Endothelial cell of umbilical vein (primary cell): ENCODE measurements around the gene FARP1. TPM values are rescaled to one million over a fixed set of nuclear protein-coding genes. Genes with fewer than 3 reads are reported as not detected.

Experiments used
- BruUV-seq: library from RNA; stranded (reverse); fragments of 400-500 nt; replicated peaks from 2 replicates; lab custom pipeline; 2021; lab: Mats Ljungman, UMichigan
- CTCF ChIA-PET: fragments of 300-600, 350-600 bp; sonication (Branson Sonifier 250); formaldehyde crosslinking; loops from one replicate; lab custom pipeline; 2021; ENCODE audit warnings: antibody characterized with exemption, inconsistent platforms; lab: Charles Lee
- POLR2A ChIA-PET: fragments of 300-600, 350-600 bp; sonication (Branson Sonifier 250); formaldehyde crosslinking; loops from one replicate; lab custom pipeline; 2021; ENCODE audit warnings: antibody characterized with exemption, inconsistent platforms; lab: Charles Lee
- DNase-seq: peaks from one replicate; pipeline ENCODE4 v3.0.0-alpha.2; 2011; ENCODE audit warnings: low read depth, low spot score
- FAIRE-seq: peaks from 2 replicates; lab custom pipeline; 2011; peaks lifted over from hg19 to GRCh38; lab: Jason Lieb, UNC
- H2AFZ ChIP-seq: 2 replicates; pipeline ENCODE4 v1.6.0; 2012; ENCODE audit warnings: low read depth, low read length, control low read depth, inconsistent platforms
- H3K27ac ChIP-seq: 2 replicates; pipeline ENCODE4 v1.5.1; 2011; ENCODE audit warnings: low read depth, mild to moderate bottlenecking, control low read depth, low read length, moderate library complexity; ENCODE audit not compliant: insufficient read depth
- H3K27me3 ChIP-seq, 2 experiments: 2 replicates each; pipeline versions ENCODE4 v1.6.0 to v1.6.1; 2011; ENCODE audit warnings: low read length in 2 of 2, mixed read lengths in 1 of 2; ENCODE audit not compliant: control insufficient read depth in 2 of 2, insufficient read depth in 2 of 2
- H3K36me3 ChIP-seq, 2 experiments: 2 replicates in 1 of 2; 3 replicates in 1 of 2; pipeline ENCODE4 v1.5.1; 2011; ENCODE audit warnings: low read length in 2 of 2, mild to moderate bottlenecking in 1 of 2, moderate library complexity in 1 of 2; ENCODE audit not compliant: control insufficient read depth in 2 of 2, insufficient read depth in 2 of 2; ENCODE audit errors: extremely low read depth in 1 of 2
- H3K4me1 ChIP-seq: 3 replicates; pipeline ENCODE4 v1.5.1; 2011; ENCODE audit warnings: mild to moderate bottlenecking, low read length; ENCODE audit not compliant: control insufficient read depth, insufficient read depth; ENCODE audit errors: extremely low read depth
- H3K4me2 ChIP-seq: 2 replicates; pipeline ENCODE4 v1.6.1; 2011; ENCODE audit warnings: low read length, control low read depth, mixed read lengths; ENCODE audit not compliant: insufficient read depth
- H3K4me3 ChIP-seq, 3 experiments: fragments of 200-600 bp in 1 of 3; sonication (generic), shearing (Covaris generic) in 1 of 3; replicated peaks in 1 of 3; 2 replicates each; pipeline ENCODE4 v1.5.1; 2011 to 2016; ENCODE audit warnings: control low read depth in 3 of 3, low read length in 3 of 3, mild to moderate bottlenecking in 2 of 3, inconsistent platforms in 1 of 3, low read depth in 1 of 3, moderate library complexity in 1 of 3; ENCODE audit not compliant: insufficient read depth in 1 of 3
- H3K79me2 ChIP-seq: 2 replicates; pipeline ENCODE4 v1.6.0; 2012; ENCODE audit warnings: low read length, inconsistent platforms; ENCODE audit not compliant: control insufficient read depth, insufficient read depth
- H3K9ac ChIP-seq: replicated peaks from 2 replicates; pipeline ENCODE3; 2011; ENCODE audit warnings: low read length, control low read depth; ENCODE audit not compliant: insufficient read depth; ENCODE audit errors: extremely low read depth
- H3K9me1 ChIP-seq: replicated peaks from 3 replicates; pipeline ENCODE4 v1.6.0; 2011; ENCODE audit warnings: mild to moderate bottlenecking, low read length; ENCODE audit not compliant: control insufficient read depth, insufficient read depth; ENCODE audit errors: extremely low read depth
- H3K9me3 ChIP-seq: replicated peaks from 2 replicates; pipeline ENCODE4 v1.5.1; 2012; ENCODE audit warnings: low read length, inconsistent platforms; ENCODE audit not compliant: control insufficient read depth, insufficient read depth
- H4K20me1 ChIP-seq: replicated peaks from 2 replicates; pipeline ENCODE3; 2011; ENCODE audit warnings: mild to moderate bottlenecking, low read length; ENCODE audit not compliant: control insufficient read depth, insufficient read depth; ENCODE audit errors: extremely low read depth
- CTCF ChIP-seq, 2 donors: IDR thresholded peaks; 1 replicate in 1 of 2; 2 replicates in 1 of 2; pipeline ENCODE4 v1.5.1; 2011; ENCODE audit warnings: low read length in 2 of 2, mild to moderate bottlenecking in 2 of 2, moderate library complexity in 2 of 2, control low read depth in 1 of 2, inconsistent platforms in 1 of 2, low read depth in 1 of 2; ENCODE audit not compliant: insufficient read depth in 1 of 2; ENCODE audit errors: extremely low read depth in 1 of 2
- EZH2 ChIP-seq: IDR thresholded peaks from 2 replicates; pipeline ENCODE4 v1.6.1; 2012; ENCODE audit warnings: borderline replicate concordance, low read depth, mild to moderate bottlenecking, moderate library complexity, low read length, inconsistent platforms; ENCODE audit not compliant: severe bottlenecking
- FOS ChIP-seq: IDR thresholded peaks from 2 replicates; pipeline ENCODE4 v1.6.1; 2011; ENCODE audit warnings: mild to moderate bottlenecking, low read length, moderate library complexity, borderline replicate concordance; ENCODE audit not compliant: insufficient read depth
- GATA2 ChIP-seq: IDR thresholded peaks from 2 replicates; pipeline ENCODE4 v1.7.0; 2011; ENCODE audit warnings: low read depth, mild to moderate bottlenecking, moderate library complexity, mixed read lengths, low read length; ENCODE audit not compliant: insufficient read length, insufficient read depth
- JUN ChIP-seq: IDR thresholded peaks from 2 replicates; pipeline ENCODE4 v1.6.1; 2011; ENCODE audit warnings: borderline replicate concordance, low read depth; ENCODE audit not compliant: insufficient read length, insufficient read depth
- MYC ChIP-seq: IDR thresholded peaks from one replicate; pipeline ENCODE4 v1.6.1; 2011; ENCODE audit warnings: mild to moderate bottlenecking, low read depth, low read length
- POLR2A ChIP-seq: IDR thresholded peaks from 2 replicates; pipeline ENCODE4 v1.6.1; 2012; ENCODE audit warnings: low read depth, mild to moderate bottlenecking, control low read depth, low read length
- POLR2AphosphoS5 ChIP-seq: IDR thresholded peaks from 2 replicates; pipeline ENCODE4 v1.6.1; 2012; ENCODE audit warnings: low read depth, mild to moderate bottlenecking, control low read depth, low read length, moderate library complexity; ENCODE audit not compliant: insufficient read depth
- dilution Hi-C: fragments of 300-500 bp; cut with MboI; formaldehyde crosslinking; loops from one replicate; pipeline ENCODE4 v1.15.0; 2019; ENCODE audit warnings: low sequenced_read_pairs; ENCODE audit not compliant: extremely low pct_ligation_motif_present
- intact Hi-C: fragments of 100-400 bp; cut with micrococcal nuclease; formaldehyde crosslinking; loops from one replicate; pipeline ENCODE4 v1.10.0; 2022
- polyA plus RNA-seq, 4 experiments: library from polyadenylated mRNA; depleted of rRNA in 3 of 4; stranded (reverse) in 3 of 4; unstranded in 1 of 4; fragments of >200 nt; gene quantifications; 2 replicates each; pipeline versions ENCODE4 v1.2.1 to v1.2.3, GENCODE V29; 2011 to 2012; ENCODE audit warnings: missing spikeins in 1 of 4
- total RNA-seq: library from RNA; stranded (reverse); gene quantifications from 2 replicates; pipeline ENCODE4 v1.2.3, GENCODE V29; 2021
- TF ChIP-seq, protein P1 (sequence below): IDR thresholded peaks from 2 replicates; pipeline ENCODE4 v1.6.1; 2011; ENCODE audit not compliant: insufficient read depth, insufficient read length

The FARP1 gene
- total and polyA plus RNA-seq, 2 donors (not counting 3 experiments of a cell fraction or from before 2014, with no cell fraction given): 19.0 to 77.7 TPM

DNA sequence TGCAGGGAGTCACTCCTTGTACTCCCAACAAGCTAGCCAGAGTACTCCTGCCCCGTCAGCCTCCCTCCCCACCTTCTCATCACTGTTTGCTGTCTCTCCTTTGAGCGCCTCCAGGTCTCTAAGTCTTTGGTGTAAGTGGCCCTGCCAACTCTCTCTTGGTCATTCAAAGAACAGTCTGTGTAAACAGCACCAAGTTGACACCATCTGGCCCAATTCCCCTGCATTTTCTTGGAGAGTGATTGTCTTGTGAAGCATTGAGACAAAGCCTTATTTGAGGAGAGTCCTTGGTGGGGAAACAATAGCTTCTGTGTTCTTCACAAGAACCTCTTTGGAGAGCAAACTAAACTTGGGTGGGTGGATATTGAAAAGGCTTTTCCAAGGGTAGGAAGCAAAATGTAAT lies 148.8 kb downstream of the FARP1 start:
- ChIA-PET POLR2A (no interaction called here), CTCF (interaction anchor here (1.4 kb wide), 1 partner anchor 12 kb away, joined by 3 read pairs; no protein-coding TSS in a partner anchor)
- intact Hi-C loops: no loop called here
- FAIRE-seq: no peak
- Histone ChIP-seq H3K27me3 (no peaks in the 10 kb centered on the region), H3K9me1 (no peaks in the 10 kb centered on the region), H2AFZ (no peak overlapping the region), H3K4me2 (no peak overlapping the region), H3K9ac (no peak overlapping the region), H3K4me3 (no peak overlapping the region), H3K4me1 (no peaks in the 10 kb centered on the region), H4K20me1 (no peaks in the 10 kb centered on the region), H3K9me3 (no peaks in the 10 kb centered on the region), H3K79me2 (peaks cover 2% of the 10 kb centered on the region), H3K36me3 (no peaks in the 10 kb centered on the region), H3K27ac (no peak overlapping the region)
- TF ChIP-seq EZH2 (no peak), FOS (no peak), MYC (no peak), GATA2 (no peak), CTCF (IDR thresholded peaks at IDR 0.05; ENCODE audit: extremely low read depth in 1 of 2, insufficient read depth in 1 of 2, low read depth in 1 of 2, low read length in 2 of 2) (no peak), POLR2AphosphoS5 (no peak), JUN (no peak), POLR2A (no peak)
- TF ChIP-seq, protein P1, sequence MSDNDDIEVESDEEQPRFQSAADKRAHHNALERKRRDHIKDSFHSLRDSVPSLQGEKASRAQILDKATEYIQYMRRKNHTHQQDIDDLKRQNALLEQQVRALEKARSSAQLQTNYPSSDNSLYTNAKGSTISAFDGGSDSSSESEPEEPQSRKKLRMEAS: no peak
- no peak for DNase-seq
- no TSS peak for BruUV-seq
- dilution Hi-C loops: no loop called here
